ENCODE measurements around the gene SLC9A3.
"Not testable (repeated sequence)": the region's sequence is repeated elsewhere in the genome, so short reads cannot be mapped to it uniquely, and the experiment has no call there.

Gene SLC9A3

GRCh38 chr5:488744-489688 lies 35.2 kb downstream of the SLC9A3 start:
- DNase-seq = no peak

GRCh38 chr5:488241-488640 lies 36.0 kb downstream of the SLC9A3 start:
- DNase-seq = no peak

- DNase-seq = not testable (repeated sequence)
Observed at GRCh38 chr5:486597-486996, 37.7 kb downstream of the SLC9A3 start.

- no peak for DNase-seq
Observed at GRCh38 chr5:485946-486491, 38.2 kb downstream of the SLC9A3 start.

GRCh38 chr5:485113-485945 lies 38.9 kb downstream of the SLC9A3 start:
- no peak for DNase-seq

- no peak for DNase-seq
Observed at GRCh38 chr5:484556-484955, 39.7 kb downstream of the SLC9A3 start.

GRCh38 chr5:483434-484140 lies 40.7 kb downstream of the SLC9A3 start:
- no peak for DNase-seq

- no peak for DNase-seq
Observed at GRCh38 chr5:483011-483410, 41.2 kb downstream of the SLC9A3 start.

- no peak for DNase-seq
Observed at GRCh38 chr5:482506-482905, 41.7 kb downstream of the SLC9A3 start.

- DNase-seq = no peak
Observed at GRCh38 chr5:482021-482420, 42.2 kb downstream of the SLC9A3 start.

GRCh38 chr5:481347-481746 lies 42.9 kb downstream of the SLC9A3 start:
- no peak for DNase-seq

- no peak for DNase-seq
Observed at GRCh38 chr5:479566-480319, 44.5 kb downstream of the SLC9A3 start.

GRCh38 chr5:478982-479535 lies 45.2 kb downstream of the SLC9A3 start:
- no peak for DNase-seq

- no peak for DNase-seq
Observed at GRCh38 chr5:478369-478981, 45.8 kb downstream of the SLC9A3 start.

GRCh38 chr5:477871-478270 lies 46.4 kb downstream of the SLC9A3 start:
- DNase-seq = no peak

- no peak for DNase-seq
Observed at GRCh38 chr5:477247-477646, 47.0 kb downstream of the SLC9A3 start.

GRCh38 chr5:476814-477175 lies 47.5 kb downstream of the SLC9A3 start:
- no peak for DNase-seq

GRCh38 chr5:476102-476813 lies 48.0 kb downstream of the SLC9A3 start:
- no peak for DNase-seq

GRCh38 chr5:475704-476101 lies 48.5 kb downstream of the SLC9A3 start:
- no peak for DNase-seq

- DNase-seq = no peak
Observed at GRCh38 chr5:474840-475661, 49.2 kb downstream of the SLC9A3 start.
